Endothelial cell of umbilical vein (primary cell): Measurements from ENCODE around the gene ADORA2A. TPM values are rescaled to one million over a fixed set of nuclear protein-coding genes. Genes with fewer than 3 reads are reported as not detected.
A peak's percentile ranks its signal among the peaks of the same experiment; 100 is the strongest.

Source experiments
- BruUV-seq: library from RNA; stranded (reverse); fragments of 400-500 nt; replicated peaks from 2 replicates; lab custom pipeline; 2021; lab: Mats Ljungman, UMichigan
- CTCF ChIA-PET: fragments of 300-600, 350-600 bp; sonication (Branson Sonifier 250); formaldehyde crosslinking; loops from one replicate; lab custom pipeline; 2021; ENCODE audit warnings: antibody characterized with exemption, inconsistent platforms; lab: Charles Lee
- POLR2A ChIA-PET: fragments of 300-600, 350-600 bp; sonication (Branson Sonifier 250); formaldehyde crosslinking; loops from one replicate; lab custom pipeline; 2021; ENCODE audit warnings: antibody characterized with exemption, inconsistent platforms; lab: Charles Lee
- DNase-seq: peaks from one replicate; pipeline ENCODE4 v3.0.0-alpha.2; 2011; ENCODE audit warnings: low read depth, low spot score
- FAIRE-seq: peaks from 2 replicates; lab custom pipeline; 2011; peaks lifted over from hg19 to GRCh38; lab: Jason Lieb, UNC
- H2AFZ ChIP-seq: 2 replicates; pipeline ENCODE4 v1.6.0; 2012; ENCODE audit warnings: low read depth, low read length, control low read depth, inconsistent platforms
- H3K27ac ChIP-seq: 2 replicates; pipeline ENCODE4 v1.5.1; 2011; ENCODE audit warnings: low read depth, mild to moderate bottlenecking, control low read depth, low read length, moderate library complexity; ENCODE audit not compliant: insufficient read depth
- H3K27me3 ChIP-seq, 2 experiments: 2 replicates each; pipeline versions ENCODE4 v1.6.0 to v1.6.1; 2011; ENCODE audit warnings: low read length in 2 of 2, mixed read lengths in 1 of 2; ENCODE audit not compliant: control insufficient read depth in 2 of 2, insufficient read depth in 2 of 2
- H3K36me3 ChIP-seq, 2 experiments: 2 replicates in 1 of 2; 3 replicates in 1 of 2; pipeline ENCODE4 v1.5.1; 2011; ENCODE audit warnings: low read length in 2 of 2, mild to moderate bottlenecking in 1 of 2, moderate library complexity in 1 of 2; ENCODE audit not compliant: control insufficient read depth in 2 of 2, insufficient read depth in 2 of 2; ENCODE audit errors: extremely low read depth in 1 of 2
- H3K4me1 ChIP-seq: 3 replicates; pipeline ENCODE4 v1.5.1; 2011; ENCODE audit warnings: mild to moderate bottlenecking, low read length; ENCODE audit not compliant: control insufficient read depth, insufficient read depth; ENCODE audit errors: extremely low read depth
- H3K4me2 ChIP-seq: 2 replicates; pipeline ENCODE4 v1.6.1; 2011; ENCODE audit warnings: low read length, control low read depth, mixed read lengths; ENCODE audit not compliant: insufficient read depth
- H3K4me3 ChIP-seq, 3 experiments: fragments of 200-600 bp in 1 of 3; sonication (generic), shearing (Covaris generic) in 1 of 3; replicated peaks in 1 of 3; 2 replicates each; pipeline ENCODE4 v1.5.1; 2011 to 2016; ENCODE audit warnings: control low read depth in 3 of 3, low read length in 3 of 3, mild to moderate bottlenecking in 2 of 3, inconsistent platforms in 1 of 3, low read depth in 1 of 3, moderate library complexity in 1 of 3; ENCODE audit not compliant: insufficient read depth in 1 of 3
- H3K79me2 ChIP-seq: 2 replicates; pipeline ENCODE4 v1.6.0; 2012; ENCODE audit warnings: low read length, inconsistent platforms; ENCODE audit not compliant: control insufficient read depth, insufficient read depth
- H3K9ac ChIP-seq: replicated peaks from 2 replicates; pipeline ENCODE3; 2011; ENCODE audit warnings: low read length, control low read depth; ENCODE audit not compliant: insufficient read depth; ENCODE audit errors: extremely low read depth
- H3K9me1 ChIP-seq: replicated peaks from 3 replicates; pipeline ENCODE4 v1.6.0; 2011; ENCODE audit warnings: mild to moderate bottlenecking, low read length; ENCODE audit not compliant: control insufficient read depth, insufficient read depth; ENCODE audit errors: extremely low read depth
- H3K9me3 ChIP-seq: replicated peaks from 2 replicates; pipeline ENCODE4 v1.5.1; 2012; ENCODE audit warnings: low read length, inconsistent platforms; ENCODE audit not compliant: control insufficient read depth, insufficient read depth
- H4K20me1 ChIP-seq: replicated peaks from 2 replicates; pipeline ENCODE3; 2011; ENCODE audit warnings: mild to moderate bottlenecking, low read length; ENCODE audit not compliant: control insufficient read depth, insufficient read depth; ENCODE audit errors: extremely low read depth
- CTCF ChIP-seq, 2 donors: IDR thresholded peaks; 1 replicate in 1 of 2; 2 replicates in 1 of 2; pipeline ENCODE4 v1.5.1; 2011; ENCODE audit warnings: low read length in 2 of 2, mild to moderate bottlenecking in 2 of 2, moderate library complexity in 2 of 2, control low read depth in 1 of 2, inconsistent platforms in 1 of 2, low read depth in 1 of 2; ENCODE audit not compliant: insufficient read depth in 1 of 2; ENCODE audit errors: extremely low read depth in 1 of 2
- EZH2 ChIP-seq: IDR thresholded peaks from 2 replicates; pipeline ENCODE4 v1.6.1; 2012; ENCODE audit warnings: borderline replicate concordance, low read depth, mild to moderate bottlenecking, moderate library complexity, low read length, inconsistent platforms; ENCODE audit not compliant: severe bottlenecking
- FOS ChIP-seq: IDR thresholded peaks from 2 replicates; pipeline ENCODE4 v1.6.1; 2011; ENCODE audit warnings: mild to moderate bottlenecking, low read length, moderate library complexity, borderline replicate concordance; ENCODE audit not compliant: insufficient read depth
- MYC ChIP-seq: IDR thresholded peaks from one replicate; pipeline ENCODE4 v1.6.1; 2011; ENCODE audit warnings: mild to moderate bottlenecking, low read depth, low read length
- POLR2A ChIP-seq: IDR thresholded peaks from 2 replicates; pipeline ENCODE4 v1.6.1; 2012; ENCODE audit warnings: low read depth, mild to moderate bottlenecking, control low read depth, low read length
- POLR2AphosphoS5 ChIP-seq: IDR thresholded peaks from 2 replicates; pipeline ENCODE4 v1.6.1; 2012; ENCODE audit warnings: low read depth, mild to moderate bottlenecking, control low read depth, low read length, moderate library complexity; ENCODE audit not compliant: insufficient read depth
- dilution Hi-C: fragments of 300-500 bp; cut with MboI; formaldehyde crosslinking; loops from one replicate; pipeline ENCODE4 v1.15.0; 2019; ENCODE audit warnings: low sequenced_read_pairs; ENCODE audit not compliant: extremely low pct_ligation_motif_present
- intact Hi-C: fragments of 100-400 bp; cut with micrococcal nuclease; formaldehyde crosslinking; loops from one replicate; pipeline ENCODE4 v1.10.0; 2022
- polyA plus RNA-seq, 4 experiments: library from polyadenylated mRNA; depleted of rRNA in 3 of 4; stranded (reverse) in 3 of 4; unstranded in 1 of 4; fragments of >200 nt; gene quantifications; 2 replicates each; pipeline versions ENCODE4 v1.2.1 to v1.2.3, GENCODE V29; 2011 to 2012; ENCODE audit warnings: missing spikeins in 1 of 4
- total RNA-seq: library from RNA; stranded (reverse); gene quantifications from 2 replicates; pipeline ENCODE4 v1.2.3, GENCODE V29; 2021
- TF ChIP-seq, protein P1 (sequence below): IDR thresholded peaks from 2 replicates; pipeline ENCODE4 v1.6.1; 2011; ENCODE audit not compliant: insufficient read depth, insufficient read length

ADORA2A gene
- total and polyA plus RNA-seq, 2 donors (not counting 3 experiments of a cell fraction or from before 2014, with no cell fraction given) = 20.0 to 33.1 TPM

- Histone ChIP-seq H3K4me3 (no peak overlapping the region), H3K4me2 (peak overlapping the region; percentile 79), H3K36me3 (no peaks in the 10 kb centered on the region), H4K20me1 (no peaks in the 10 kb centered on the region), H2AFZ (no peak overlapping the region), H3K9me3 (no peaks in the 10 kb centered on the region), H3K4me1 (peaks cover 38% of the 10 kb centered on the region), H3K79me2 (no peaks in the 10 kb centered on the region), H3K27ac (peak overlapping the region; percentile 19), H3K27me3 (no peaks in the 10 kb centered on the region), H3K9ac (no peak overlapping the region), H3K9me1 (no peaks in the 10 kb centered on the region)
- DNase-seq (no peak), FAIRE-seq (no peak)
- BruUV-seq = no TSS peak
- dilution Hi-C loops (no loop called here), intact Hi-C loops (no loop called here)
- ChIA-PET CTCF (interaction anchor here (0.9 to 1.6 kb wide), 9 partner anchors 9 to 59 kb away, joined by 3 to 6 read pairs (median 4); no protein-coding TSS in a partner anchor), POLR2A (no interaction called here)
- TF ChIP-seq MYC = no peak
Measured at GRCh38 chr22:24482998-24483397, 55.6 kb downstream of the ADORA2A start.

DNA sequence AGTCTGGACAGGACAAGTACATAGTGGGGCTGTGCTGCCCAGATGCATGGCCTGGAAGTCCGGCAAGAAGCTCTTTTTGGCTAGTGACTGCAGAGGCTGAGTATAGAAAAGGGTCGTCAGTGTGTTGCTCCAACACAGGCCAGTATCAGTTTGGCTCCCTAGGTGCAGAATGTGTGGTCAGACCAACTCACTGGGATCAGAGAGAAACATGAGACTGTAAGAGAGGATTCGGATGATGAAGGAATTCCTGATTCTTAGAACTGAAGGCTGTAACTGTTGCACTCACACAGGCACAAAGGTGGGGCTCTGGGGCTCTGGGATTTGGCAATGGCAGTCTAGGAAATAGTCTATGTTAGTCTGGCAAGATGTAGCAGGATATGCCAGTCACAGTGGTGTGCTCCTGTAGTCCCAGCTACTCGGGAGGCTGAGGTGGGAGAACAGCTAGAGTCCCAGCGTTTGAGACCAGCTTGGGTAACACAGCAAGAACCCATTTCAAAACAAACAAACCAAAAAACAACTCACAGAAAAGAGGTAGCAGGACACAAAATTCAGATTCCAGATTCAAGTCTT is 56.7 kb downstream of the ADORA2A start:
- Histone ChIP-seq H3K9ac (no peak overlapping the region), H3K36me3 (no peaks in the 10 kb centered on the region), H3K27ac (no peak overlapping the region), H3K79me2 (no peaks in the 10 kb centered on the region), H3K4me1 (peaks cover 38% of the 10 kb centered on the region), H2AFZ (no peak overlapping the region), H3K9me3 (no peaks in the 10 kb centered on the region), H3K27me3 (no peaks in the 10 kb centered on the region), H3K4me2 (no peak overlapping the region), H3K4me3 (no peak overlapping the region), H3K9me1 (no peaks in the 10 kb centered on the region), H4K20me1 (no peaks in the 10 kb centered on the region)
- POLR2A ChIA-PET = interaction anchor here (0.5 kb wide), 1 partner anchor 87 kb away, joined by 3 read pairs; no protein-coding TSS in a partner anchor
- TF ChIP-seq EZH2 (no peak), POLR2AphosphoS5 (no peak), MYC (no peak), CTCF (IDR thresholded peaks at IDR 0.05; ENCODE audit: extremely low read depth in 1 of 2, insufficient read depth in 1 of 2, low read depth in 1 of 2, low read length in 2 of 2) (no peak), FOS (no peak), POLR2A (no peak)
- TF ChIP-seq, protein P1, sequence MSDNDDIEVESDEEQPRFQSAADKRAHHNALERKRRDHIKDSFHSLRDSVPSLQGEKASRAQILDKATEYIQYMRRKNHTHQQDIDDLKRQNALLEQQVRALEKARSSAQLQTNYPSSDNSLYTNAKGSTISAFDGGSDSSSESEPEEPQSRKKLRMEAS = no peak
- CTCF ChIA-PET = interaction anchor here (0.9 kb wide), 1 partner anchor 38 kb away, joined by 3 read pairs; no protein-coding TSS in a partner anchor
- DNase-seq (no peak), FAIRE-seq (peak; percentile 48)
- intact Hi-C loops (no loop called here), dilution Hi-C loops (no loop called here)
- no TSS peak for BruUV-seq
